Spleen (tissue), 7 donors: ENCODE data around the gene CCDC17.

Experiments
- POLR2A ChIP-seq, 3 donors: fragments of 450-650 bp; IDR thresholded peaks; one replicate each; pipeline ENCODE4 v1.5.1; 2017; ENCODE audit warnings: antibody characterized with exemption in 3 of 3, mild to moderate bottlenecking in 1 of 3
- POLR2AphosphoS5 ChIP-seq, 3 donors: sonication (generic); formaldehyde crosslinking; IDR thresholded peaks; one replicate each; pipeline ENCODE4 v1.5.1; 2017; ENCODE audit warnings: antibody characterized with exemption in 3 of 3
- TF ChIP-seq, protein P1 (sequence below), 11 experiments: fragments of 200-600 bp in 7 of 11; fragments of 450-650 bp in 4 of 11; sonication (generic) in 4 of 11; IDR thresholded peaks in 8 of 11; conservative IDR thresholded peaks in 3 of 11; 1 replicate in 7 of 11; 2 replicates in 4 of 11; pipeline versions ENCODE4 v1.4.0 to v1.8.0; 2016 to 2021; ENCODE audit warnings: antibody characterized with exemption in 11 of 11, inconsistent platforms in 4 of 11, mild to moderate bottlenecking in 1 of 11
- donor health status: DM: no; HTN: no; CAD: no; lungs with moderate emphysema.
- donor health status: DM: no; HTN: no; CAD: no.
- donor health status: DM: no; HTN: no; CAD: no.

DNA sequence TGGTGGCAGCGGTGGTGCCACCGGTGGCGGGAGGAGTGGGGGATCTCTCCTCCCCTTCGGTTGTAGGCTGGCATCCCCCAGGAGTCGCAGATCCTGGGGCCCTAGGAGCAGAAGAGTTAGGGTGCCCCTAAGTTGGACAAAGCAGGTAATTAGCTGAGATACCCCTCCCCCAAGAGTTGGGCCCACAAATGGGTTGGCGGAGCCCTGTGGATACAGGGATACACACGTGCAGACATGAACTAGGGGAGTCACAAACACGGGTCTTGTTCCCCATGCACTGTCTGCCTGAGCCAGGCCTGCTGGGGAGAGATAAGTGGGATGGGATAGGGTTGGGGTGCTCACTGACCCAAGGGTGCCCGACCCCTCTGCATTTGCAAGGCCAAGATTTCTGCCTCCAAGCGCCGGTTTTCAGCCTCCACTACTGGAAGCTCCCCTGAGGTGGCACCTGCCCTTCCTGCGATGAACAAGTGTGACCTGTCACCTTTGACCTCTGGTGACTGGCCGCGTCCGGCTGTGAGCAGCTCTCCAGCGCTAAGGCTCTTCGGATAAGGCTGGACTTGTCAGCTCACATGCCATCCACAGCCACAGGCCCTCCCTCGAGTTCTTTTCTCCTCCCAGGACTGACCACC, 1.8 kb downstream of the CCDC17 start:
- TF ChIP-seq, protein P1, sequence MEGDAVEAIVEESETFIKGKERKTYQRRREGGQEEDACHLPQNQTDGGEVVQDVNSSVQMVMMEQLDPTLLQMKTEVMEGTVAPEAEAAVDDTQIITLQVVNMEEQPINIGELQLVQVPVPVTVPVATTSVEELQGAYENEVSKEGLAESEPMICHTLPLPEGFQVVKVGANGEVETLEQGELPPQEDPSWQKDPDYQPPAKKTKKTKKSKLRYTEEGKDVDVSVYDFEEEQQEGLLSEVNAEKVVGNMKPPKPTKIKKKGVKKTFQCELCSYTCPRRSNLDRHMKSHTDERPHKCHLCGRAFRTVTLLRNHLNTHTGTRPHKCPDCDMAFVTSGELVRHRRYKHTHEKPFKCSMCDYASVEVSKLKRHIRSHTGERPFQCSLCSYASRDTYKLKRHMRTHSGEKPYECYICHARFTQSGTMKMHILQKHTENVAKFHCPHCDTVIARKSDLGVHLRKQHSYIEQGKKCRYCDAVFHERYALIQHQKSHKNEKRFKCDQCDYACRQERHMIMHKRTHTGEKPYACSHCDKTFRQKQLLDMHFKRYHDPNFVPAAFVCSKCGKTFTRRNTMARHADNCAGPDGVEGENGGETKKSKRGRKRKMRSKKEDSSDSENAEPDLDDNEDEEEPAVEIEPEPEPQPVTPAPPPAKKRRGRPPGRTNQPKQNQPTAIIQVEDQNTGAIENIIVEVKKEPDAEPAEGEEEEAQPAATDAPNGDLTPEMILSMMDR (IDR thresholded peaks at IDR 0.05 in 8 of 11, conservative IDR thresholded peaks at IDR 0.05 in 3 of 11), result no peak
- TF ChIP-seq POLR2AphosphoS5 (IDR thresholded peaks at IDR 0.05) (peak in 1 of 3 donors; percentile 28), POLR2A (IDR thresholded peaks at IDR 0.05) (no peak)
